AG04450 (cell line): ENCODE results near the gene OGDH. TPM values are rescaled to one million over a fixed set of nuclear protein-coding genes. Genes with fewer than 3 reads are reported as not detected.

Experiments
- CTCF ChIA-PET: fragments of 300-600, 350-600 bp; formaldehyde crosslinking; extraction: SDS; loops from one replicate; lab custom pipeline; 2022; ENCODE audit warnings: antibody characterized with exemption, inconsistent platforms; lab: Charles Lee
- POLR2A ChIA-PET: fragments of 350-600 bp; formaldehyde crosslinking; extraction: SDS; loops from one replicate; lab custom pipeline; 2021; ENCODE audit warnings: antibody characterized with exemption, inconsistent platforms; lab: Yijun Ruan, JAX
- DNase-seq: peaks from one replicate; pipeline ENCODE4 v3.0.0-alpha.2; 2011; ENCODE audit warnings: low read depth, low spot score
- H3K27ac ChIP-seq: one replicate; pipeline ENCODE4 v1.5.1; 2012; ENCODE audit warnings: low read depth, low read length, control low read depth
- H3K27me3 ChIP-seq: one replicate; pipeline ENCODE4 v1.6.0; 2012; ENCODE audit warnings: low read length; ENCODE audit not compliant: control insufficient read depth, insufficient read depth
- H3K4me3 ChIP-seq: 2 replicates; pipeline ENCODE4 v1.5.1; 2011; ENCODE audit warnings: mild to moderate bottlenecking, low read depth, low read length, control low read depth
- H3K9me3 ChIP-seq: 2 replicates; pipeline ENCODE4 v1.5.1; 2012; ENCODE audit warnings: low read length; ENCODE audit not compliant: control insufficient read depth, insufficient read depth
- CTCF ChIP-seq: IDR thresholded peaks from 2 replicates; pipeline ENCODE4 v1.5.1; 2011; ENCODE audit warnings: low read depth, low read length, control low read depth, inconsistent platforms
- polyA plus RNA-seq: library from polyadenylated mRNA; depleted of rRNA; stranded (reverse); fragments of >200 nt; gene quantifications from 2 replicates; pipeline ENCODE4 v1.2.3, GENCODE V29; 2011

OGDH gene
- polyA plus RNA-seq, 1 experiment = 35.8 TPM

- Histone ChIP-seq H3K27ac (peak overlapping the region; percentile 11), H3K4me3 (peak overlapping the region; percentile 98)
- no peak for DNase-seq
These were observed 31.4 kb upstream of the OGDH start for GRCh38 chr7:44575054-44575453.

GRCh38 chr7:44576228-44576627 is 30.2 kb upstream of the OGDH start:
- Histone ChIP-seq H3K4me3 (no peak overlapping the region), H3K27ac (no peak overlapping the region), H3K27me3 (no peaks in the 10 kb centered on the region), H3K9me3 (peaks cover 4% of the 10 kb centered on the region; the same call in 1 of the 2 replicates)
- no peak for TF ChIP-seq CTCF
- DNase-seq = no peak
- CTCF ChIA-PET = no interaction called here
- POLR2A ChIA-PET = no interaction called here

More at GRCh38 chr7:44575054-44575453, 31.4 kb upstream of the OGDH start:
- ChIA-PET CTCF (no interaction called here), POLR2A (no interaction called here)
- Histone ChIP-seq H3K9me3 (peaks cover 4% of the 10 kb centered on the region; the same call in 1 of the 2 replicates), H3K27me3 (no peaks in the 10 kb centered on the region)
- TF ChIP-seq CTCF = no peak

- ChIA-PET POLR2A (interaction anchor here (1.2 to 2.0 kb wide), 3 partner anchors 8 to 91 kb away, joined by 3 to 11 read pairs (median 5); partner anchors contain the start of gene DDX56), CTCF (interaction anchor here (0.5 to 1.0 kb wide), 2 partner anchors 16 to 1294 kb away, joined by 4 to 6 read pairs; no protein-coding TSS in a partner anchor)
- Histone ChIP-seq H3K9me3 (no peaks in the 10 kb centered on the region; the same call in 1 of the 2 replicates), H3K27ac (no peak overlapping the region), H3K27me3 (peaks cover 5% of the 10 kb centered on the region), H3K4me3 (peak overlapping the region; percentile 94)
- TF ChIP-seq CTCF = no peak
- DNase-seq = no peak
These were observed 25.2 kb upstream of the OGDH start for GRCh38 chr7:44580945-44581878.

- peak; percentile 98 for DNase-seq
- ChIA-PET POLR2A (interaction anchor here (0.5 to 2.0 kb wide), 8 partner anchors 9 to 417 kb away, joined by 3 to 11 read pairs (median 3); partner anchors contain the start of gene DDX56), CTCF (interaction anchor here (1.2 to 1.7 kb wide), 2 partner anchors 137 to 554 kb away, joined by 5 to 6 read pairs; no protein-coding TSS in a partner anchor)
- peak within 1 kb of the TSS; percentile 95 for H3K27ac ChIP-seq
- TF ChIP-seq CTCF = no peak
- peaks cover 5% of the 10 kb centered on the region for H3K27me3 ChIP-seq
- no peaks in the 10 kb centered on the region; the same call in 1 of the 2 replicates for H3K9me3 ChIP-seq
- peak within 1 kb of the TSS; percentile 94 for H3K4me3 ChIP-seq
These were observed 24.4 kb upstream of the OGDH start, which contains the start of gene TMED4 for GRCh38 chr7:44581879-44582603. Gene TMED4 (minus strand): TSS chr7:44582231. CDS start chr7:44582206, 25 bp downstream.
